ENCODE data around the gene KRT16.
"Not testable (repeated sequence)": the region's sequence is repeated elsewhere in the genome, so short reads cannot be mapped to it uniquely, and the experiment has no call there.

KRT16 gene

DNA sequence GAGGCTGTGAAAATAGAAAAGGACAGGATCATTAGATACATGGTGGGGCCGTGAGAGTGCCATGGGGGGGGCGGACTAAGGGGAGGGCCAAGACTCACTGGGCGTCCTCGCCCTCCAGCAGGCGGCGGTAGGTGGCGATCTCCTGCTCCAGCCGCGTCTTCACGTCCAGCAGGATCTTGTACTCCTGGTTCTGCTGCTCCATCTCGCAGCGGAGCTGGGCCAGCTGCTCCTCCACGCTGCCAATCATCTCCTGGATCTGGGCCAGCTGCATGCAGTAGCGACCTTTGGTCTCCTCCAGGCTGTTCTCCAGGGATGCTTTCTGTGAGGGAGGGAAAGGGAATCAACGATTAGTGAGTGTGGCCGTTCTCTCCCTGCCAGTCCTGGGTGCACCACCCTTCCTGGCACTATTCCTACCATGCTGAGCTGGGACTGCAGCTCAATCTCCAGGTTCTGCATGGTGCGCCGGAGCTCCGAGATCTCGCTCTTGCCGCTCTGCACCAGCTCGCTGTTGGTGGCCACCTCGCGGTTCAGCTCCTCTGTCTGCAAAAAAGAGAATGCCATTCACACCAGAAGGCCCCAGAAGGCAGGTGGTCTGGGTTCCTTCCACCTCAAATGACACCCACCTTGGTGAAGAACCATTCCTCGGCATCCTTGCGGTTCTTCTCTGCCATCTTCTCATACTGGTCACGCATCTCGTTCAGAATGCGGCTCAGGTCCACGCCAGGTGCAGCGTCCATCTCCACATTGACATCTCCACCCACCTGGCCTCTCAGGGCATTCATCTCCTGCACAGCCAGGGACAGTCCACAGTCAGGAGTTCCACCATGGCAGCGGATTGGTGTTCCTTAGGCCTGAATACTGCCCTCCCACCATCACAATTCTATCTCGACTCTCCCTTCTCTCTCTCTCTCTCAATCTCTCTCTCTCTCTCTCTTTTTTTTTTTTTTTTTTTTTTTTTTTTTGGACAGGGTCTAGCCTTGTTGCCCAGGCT lies 29.1 kb downstream of the KRT16 start:
- no peak for DNase-seq (ENCODE audit: low read depth in 2 of 2)

DNA sequence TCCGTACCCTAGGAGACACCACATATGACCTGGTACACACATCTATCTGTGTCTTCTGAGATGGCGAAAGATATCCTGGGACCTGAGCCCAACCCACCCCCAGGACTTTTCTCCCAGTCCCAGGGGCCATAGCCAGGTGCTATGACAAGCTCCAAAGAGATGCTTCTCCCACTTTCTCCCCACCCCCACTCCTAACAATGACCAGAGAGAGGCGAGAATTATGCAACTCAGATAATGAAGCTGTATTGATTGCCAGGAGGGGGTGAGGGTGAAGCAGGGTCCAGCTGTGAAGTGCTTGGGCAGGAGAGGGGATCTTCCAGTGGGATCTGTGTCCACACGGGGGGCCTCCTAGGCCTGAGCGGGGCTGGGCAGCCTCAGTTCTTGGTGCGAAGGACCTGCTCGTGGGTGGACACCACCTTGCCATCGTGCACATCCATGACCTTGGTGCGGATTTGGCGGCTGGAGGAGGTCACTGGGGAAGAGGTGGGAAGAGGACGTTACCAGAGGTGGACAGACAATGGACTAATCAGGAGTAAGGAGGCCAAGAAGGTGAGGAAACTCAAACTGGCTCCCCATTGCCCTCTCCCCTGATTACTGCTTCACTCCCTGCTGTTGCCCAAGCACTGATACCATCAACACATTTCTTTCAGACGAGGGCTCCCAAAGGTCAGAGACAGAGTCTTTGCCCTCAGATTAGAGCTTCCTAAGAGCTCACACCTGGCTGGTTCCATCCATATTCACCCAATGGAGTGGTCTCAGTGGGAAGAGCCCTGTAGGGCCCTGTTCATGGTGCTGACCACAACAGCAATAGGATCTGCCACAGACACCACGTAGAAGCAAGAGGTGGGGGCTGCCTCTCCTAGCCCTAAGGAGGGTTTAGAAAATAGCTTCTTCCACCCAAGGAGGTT lies 30.3 kb downstream of the KRT16 start:
- DNase-seq (ENCODE audit: low read depth in 2 of 2) = not testable (repeated sequence)

DNA sequence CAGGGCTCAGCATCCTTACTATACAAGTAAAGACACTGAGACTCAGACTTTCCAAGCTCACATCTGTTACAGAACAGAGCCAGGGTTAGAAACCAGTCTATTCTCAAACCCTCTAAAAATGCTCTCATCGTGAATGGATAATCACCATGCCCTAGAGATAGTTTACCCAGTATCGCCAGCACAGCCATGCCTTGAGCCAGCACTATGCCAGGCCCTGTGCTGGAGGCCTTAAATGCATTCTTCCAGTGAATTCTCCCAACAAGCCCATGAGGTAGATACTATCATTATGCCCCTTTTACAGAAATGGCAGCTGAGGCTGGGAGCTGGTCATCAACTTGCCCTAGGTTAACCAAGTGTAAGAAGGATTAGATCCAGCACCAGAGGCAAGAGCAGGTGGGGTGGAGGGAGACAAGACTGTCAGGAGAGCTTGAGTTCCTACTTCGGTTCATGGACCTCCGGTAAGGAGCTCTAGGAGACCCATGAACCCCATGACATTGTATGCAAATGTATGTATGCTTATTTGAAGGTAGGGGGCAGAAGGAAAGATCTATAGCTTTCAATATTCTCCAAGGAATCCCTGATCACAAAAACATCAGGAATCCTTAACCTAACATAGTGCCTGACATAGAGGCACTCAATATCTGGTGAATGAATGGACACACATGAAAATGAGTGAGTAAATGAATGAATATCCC lies 31.1 kb downstream of the KRT16 start:
- no peak for DNase-seq (ENCODE audit: low read depth in 2 of 2)

DNA sequence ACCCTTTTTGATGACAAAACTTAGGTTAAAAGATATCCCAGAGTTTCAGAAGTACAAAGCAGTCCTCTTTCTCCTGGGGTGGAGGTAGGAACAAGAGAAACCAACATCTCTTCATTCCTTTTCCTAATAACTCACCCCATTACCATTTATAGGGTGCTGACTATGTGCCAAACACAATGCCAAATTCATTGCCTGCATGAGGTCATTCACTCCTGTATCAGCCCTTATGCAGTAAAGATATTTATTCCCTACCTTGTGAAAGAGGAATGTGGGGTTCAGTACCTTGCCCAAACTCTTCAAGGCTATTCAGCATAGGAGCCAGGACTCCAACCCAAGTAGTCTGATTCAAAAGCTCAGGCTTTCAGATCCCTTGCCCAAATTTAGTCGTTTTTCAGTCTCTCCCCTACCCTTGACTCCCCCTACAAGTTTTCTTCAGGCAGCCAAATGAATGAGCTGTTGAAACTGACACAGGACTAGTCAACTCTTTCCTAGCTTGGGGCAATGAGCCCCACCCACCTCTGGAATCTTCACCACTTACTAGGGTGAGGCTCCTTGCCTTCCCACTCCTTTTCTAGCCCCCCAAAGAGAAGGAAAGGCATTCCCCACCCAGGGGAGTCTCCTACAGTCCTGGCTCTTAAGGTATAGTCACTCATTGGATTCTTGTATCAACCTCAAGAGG lies 31.7 kb downstream of the KRT16 start:
- no peak for DNase-seq (ENCODE audit: low read depth in 2 of 2)

DNA sequence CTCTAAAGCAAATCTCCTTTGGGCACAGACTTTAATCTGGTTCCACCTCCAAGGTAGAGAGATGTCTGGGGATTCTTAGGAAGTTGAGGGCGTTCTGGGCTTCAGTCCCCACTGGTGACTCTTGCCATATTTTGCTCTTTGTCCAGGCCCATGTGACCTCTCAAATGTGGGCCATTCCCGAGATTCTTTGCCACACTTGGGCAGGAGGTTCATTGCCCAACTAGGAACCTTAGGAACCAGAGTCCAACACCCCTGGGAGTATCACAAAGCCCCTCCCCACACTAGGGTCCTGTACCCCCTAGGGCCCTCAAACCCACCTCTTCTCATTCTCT lies 32.4 kb downstream of the KRT16 start:
- DNase-seq (ENCODE audit: low read depth in 2 of 2) = no peak

DNA sequence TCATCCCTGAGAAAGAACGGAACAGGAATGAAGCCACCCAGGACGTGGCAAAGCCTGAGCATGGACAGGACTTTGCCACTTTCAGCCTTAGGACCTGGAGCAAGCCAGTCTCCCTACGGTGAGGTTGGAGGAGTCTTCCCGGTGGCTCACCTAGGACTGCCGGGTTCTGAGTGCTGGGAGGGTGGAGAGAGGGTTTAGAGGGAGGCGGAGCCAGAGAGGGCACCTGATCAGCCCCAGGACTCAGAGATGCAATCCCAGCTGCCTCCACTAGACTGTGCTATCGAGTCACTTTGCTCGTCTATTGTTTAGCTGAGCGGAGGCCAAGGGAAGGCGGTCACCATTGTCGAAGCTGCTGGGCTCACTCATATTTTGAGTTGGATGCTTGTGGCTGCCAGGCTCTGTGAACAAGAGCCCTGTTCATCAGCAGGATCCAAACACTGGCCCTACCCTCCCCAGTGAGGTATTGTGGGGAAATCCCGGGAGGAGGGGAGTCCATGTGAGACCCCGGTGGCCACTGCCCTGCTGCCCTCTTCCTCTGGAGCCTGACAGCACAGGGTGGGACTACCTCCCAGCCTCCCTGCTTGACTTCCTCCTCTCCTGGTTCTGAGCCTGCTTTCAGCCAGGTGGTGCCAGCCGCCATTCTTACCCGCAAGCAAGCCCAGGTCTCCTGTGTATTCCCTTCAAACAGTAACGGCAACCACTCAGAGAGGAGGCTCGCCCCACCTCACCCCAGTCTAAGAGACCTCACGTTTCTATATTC lies 32.9 kb downstream of the KRT16 start:
- peak; percentile 36 to 50 for DNase-seq (ENCODE audit: low read depth in 2 of 2)

DNA sequence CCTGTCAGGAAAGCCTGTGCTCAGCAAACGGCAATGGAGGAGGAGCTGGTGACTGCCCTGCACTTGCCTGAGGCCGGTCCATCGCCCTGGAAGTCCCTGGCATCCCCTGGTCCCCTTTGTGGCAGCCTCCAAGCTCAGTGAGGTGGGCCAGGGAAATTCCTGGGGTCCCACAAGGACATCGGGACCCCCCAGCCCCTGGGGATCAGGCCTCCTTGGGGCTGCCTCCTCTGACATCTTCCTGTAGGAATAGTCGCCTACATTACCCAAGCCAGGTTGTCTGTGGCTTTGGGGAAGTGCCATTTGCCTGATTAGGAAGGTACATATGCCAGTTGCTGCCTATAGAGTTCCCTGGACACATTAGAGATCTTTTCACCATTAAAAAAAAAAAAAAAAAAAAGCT lies 33.6 kb downstream of the KRT16 start:
- no peak for DNase-seq (ENCODE audit: low read depth in 2 of 2)

DNA sequence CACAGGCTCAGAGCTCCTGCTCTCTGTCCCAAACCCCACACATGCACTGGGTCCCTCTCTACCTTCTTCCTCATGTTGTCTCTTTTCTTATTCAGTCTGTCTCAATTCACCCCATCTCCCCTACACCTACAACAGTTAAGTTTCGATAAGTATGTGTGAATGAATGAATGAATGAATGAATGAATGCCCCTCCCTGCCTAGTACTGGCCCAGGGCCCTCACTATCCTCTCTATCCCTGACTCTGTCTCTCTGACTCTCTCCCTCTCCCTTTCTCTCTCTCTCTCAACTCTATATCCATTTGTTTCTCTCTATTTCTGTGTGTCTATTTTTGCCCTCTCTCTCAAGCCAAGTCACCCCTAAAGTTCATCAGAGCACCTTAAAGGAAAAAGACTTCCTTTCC lies 34.0 kb downstream of the KRT16 start:
- no peak for DNase-seq (ENCODE audit: low read depth in 2 of 2)

DNA sequence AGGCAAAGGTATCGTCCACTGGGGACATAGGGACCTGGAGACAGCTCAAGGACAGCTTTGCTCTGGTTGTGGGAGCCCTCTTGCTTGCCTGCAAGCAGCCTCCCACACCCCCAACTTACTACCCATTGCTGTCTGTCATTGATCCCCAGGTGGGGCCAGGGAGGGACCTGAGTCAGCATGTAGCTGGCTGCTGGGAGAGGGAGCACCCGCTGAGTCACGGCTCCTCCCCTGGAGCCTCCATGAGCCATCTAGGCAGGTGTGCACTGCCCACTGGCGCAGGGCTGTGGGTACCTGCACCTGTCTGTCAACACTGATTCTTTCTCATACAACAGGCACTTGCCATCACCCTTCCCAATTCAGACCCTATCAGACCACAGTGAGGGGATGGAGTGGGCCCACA lies 35.8 kb downstream of the KRT16 start:
- not testable (repeated sequence) for DNase-seq (ENCODE audit: low read depth in 2 of 2)

DNA sequence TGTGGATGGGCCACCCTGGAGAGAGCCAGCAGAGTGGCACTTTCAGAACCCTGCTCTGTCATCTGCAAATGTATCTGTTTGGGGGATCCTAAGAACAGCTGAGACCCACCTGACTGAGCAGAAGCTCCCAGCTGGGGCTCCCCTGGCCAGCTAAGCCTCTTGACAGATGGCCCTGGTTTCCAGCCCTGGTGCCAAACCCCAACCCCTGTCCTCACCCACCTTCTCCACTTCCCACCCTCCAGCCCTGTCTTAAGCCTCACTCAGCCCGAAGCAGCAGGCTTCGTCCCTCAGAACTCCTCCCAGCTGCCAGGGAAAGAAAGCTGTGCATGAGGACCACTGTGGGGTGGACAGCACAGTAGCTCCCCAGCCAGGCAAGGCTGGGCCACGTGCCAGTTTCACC lies 37.2 kb downstream of the KRT16 start:
- DNase-seq (ENCODE audit: low read depth in 2 of 2) = no peak

DNA sequence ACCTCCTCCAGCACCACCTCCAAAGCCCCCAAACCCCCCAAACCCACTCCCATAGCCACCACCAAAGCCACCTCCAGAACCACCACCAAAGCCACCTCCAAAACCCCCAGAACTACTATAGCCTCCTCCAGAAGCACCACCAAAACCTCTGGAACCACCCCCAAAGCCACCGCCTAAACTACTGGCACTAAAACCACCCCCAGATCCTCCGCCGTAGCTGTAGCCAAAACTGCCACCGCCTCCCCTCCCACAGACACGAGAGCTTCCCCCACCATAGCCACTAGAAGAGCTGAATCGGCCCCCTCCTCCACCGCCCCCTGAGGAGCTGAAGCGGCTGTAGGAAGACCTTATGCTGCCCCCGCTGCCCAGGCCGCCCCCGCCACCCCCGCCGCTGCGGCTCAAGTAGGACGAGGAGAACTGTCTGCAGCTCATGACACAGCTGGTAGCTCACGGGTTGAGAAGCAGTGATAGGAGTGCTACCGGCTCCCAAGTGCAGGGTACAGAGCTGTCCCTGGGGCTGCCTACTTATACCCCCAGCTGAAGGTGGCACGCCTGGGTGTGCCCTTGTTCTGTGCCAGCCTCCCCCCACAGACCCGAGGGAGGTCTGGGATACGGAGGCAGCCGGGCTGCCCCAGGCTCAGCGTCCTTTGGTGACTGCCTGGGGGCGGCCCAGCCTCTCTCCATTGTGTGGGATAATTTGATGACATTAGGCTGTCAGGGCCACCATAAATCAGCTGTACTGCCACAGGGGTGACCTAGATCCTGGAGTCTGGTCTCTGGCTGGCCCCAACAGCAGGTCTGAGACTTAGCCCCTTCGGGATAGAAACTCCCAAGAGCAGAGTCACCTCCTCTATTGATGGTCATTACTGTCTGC lies 40.8 kb downstream of the KRT16 start, which contains the start of gene KRT9:
KRT9 (minus strand) TSS at position 499 of the 874 bp plus-strand sequence; CDS start at position 432, 67 bp downstream.
- DNase-seq (ENCODE audit: low read depth in 2 of 2) = no peak

DNA sequence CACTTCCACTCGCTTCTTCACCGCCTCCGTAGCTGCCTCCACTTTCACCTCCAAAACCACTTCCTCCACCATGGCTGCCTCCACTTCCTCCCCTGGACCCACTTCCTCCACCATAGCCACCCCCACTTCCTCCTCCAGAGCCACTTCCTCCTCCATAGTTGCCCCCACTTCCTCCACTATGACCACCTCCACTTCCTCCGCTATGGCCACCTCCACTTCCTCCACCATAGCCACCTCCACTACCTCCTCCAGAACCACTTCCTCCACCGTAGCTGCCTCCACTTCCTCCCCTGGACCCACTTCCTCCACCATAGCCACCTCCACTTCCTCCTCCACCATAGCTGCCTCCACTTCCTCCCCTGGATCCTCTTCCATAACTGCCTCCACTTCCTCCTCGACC lies 45.2 kb downstream of the KRT16 start:
- no peak for DNase-seq (ENCODE audit: low read depth in 2 of 2)

DNA sequence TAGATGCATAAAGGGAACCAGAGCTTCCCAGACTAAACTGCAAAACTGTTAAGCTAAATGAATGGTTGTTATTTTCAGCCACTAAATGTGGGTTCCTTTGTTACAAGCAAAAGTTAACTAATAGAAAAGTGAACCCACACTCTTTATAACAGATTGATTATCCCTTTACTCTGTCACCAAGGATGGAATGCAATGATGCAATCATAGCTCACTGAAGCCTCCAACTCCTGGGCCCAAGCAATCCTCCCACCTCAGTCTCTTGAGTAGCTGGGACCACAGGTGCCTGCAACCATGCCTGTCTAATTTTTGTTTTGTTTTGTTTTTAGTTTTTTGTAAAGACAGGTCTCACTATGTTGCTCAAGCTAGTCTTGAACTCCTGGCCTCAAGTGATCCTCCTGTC lies 47.2 kb downstream of the KRT16 start:
- no peak for DNase-seq (ENCODE audit: low read depth in 2 of 2)

DNA sequence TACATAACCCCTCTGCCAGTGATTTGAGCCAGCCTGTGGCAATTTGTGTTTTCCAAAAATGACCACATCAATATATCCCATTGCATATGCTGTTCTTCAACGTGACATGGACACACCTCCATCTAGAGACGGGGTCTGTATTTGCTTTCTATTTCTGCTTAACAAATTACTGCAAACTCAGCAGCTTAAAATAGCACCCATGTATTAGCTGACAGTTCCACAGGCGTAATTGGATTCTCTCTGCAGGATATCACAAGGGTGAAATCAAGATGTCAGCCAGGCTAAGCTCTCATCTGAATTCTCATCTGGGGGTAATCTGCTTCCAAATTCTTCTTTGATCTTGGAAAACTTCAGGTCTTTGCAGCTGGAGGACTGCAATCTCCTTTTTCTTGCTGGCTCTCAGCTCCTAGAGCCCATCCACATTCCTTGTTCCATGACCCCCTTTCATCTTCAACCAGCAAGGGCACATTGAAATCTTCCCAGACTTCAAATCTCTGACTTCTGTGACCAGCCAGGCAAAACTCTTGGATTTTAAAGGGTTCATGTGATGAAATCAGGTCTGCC lies 48.9 kb downstream of the KRT16 start:
- no peak for DNase-seq (ENCODE audit: low read depth in 2 of 2)

DNA sequence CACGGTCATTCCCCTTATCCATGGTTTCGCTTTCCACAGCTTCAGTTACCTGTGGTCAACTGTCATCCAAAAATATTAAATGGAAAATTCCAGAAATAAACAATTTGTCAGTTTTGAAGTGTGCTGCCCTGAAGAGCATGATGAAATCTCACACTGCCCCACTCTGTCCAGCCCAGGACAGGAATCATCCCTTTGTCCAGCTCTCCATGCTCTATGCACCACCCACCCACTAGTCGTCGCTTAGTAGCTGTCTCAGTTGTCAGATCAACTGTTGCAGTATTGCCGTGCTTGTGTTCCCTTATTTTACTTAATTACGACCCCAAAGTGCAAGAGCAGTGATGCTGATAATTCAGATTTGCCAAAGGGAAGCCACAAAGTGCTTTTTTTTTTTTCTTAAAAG lies 51.0 kb downstream of the KRT16 start:
- DNase-seq (ENCODE audit: low read depth in 2 of 2) = no peak
